Measurements from ENCODE around the gene FCN3.
"Not testable (repeated sequence)": the region's sequence is repeated elsewhere in the genome, so short reads cannot be mapped to it uniquely, and the experiment has no call there.

Gene FCN3

GRCh38 chr1:27399251-27400025 is 24.8 kb upstream of the FCN3 start:
- DNase-seq (ENCODE audit: low read depth): no peak

DNA sequence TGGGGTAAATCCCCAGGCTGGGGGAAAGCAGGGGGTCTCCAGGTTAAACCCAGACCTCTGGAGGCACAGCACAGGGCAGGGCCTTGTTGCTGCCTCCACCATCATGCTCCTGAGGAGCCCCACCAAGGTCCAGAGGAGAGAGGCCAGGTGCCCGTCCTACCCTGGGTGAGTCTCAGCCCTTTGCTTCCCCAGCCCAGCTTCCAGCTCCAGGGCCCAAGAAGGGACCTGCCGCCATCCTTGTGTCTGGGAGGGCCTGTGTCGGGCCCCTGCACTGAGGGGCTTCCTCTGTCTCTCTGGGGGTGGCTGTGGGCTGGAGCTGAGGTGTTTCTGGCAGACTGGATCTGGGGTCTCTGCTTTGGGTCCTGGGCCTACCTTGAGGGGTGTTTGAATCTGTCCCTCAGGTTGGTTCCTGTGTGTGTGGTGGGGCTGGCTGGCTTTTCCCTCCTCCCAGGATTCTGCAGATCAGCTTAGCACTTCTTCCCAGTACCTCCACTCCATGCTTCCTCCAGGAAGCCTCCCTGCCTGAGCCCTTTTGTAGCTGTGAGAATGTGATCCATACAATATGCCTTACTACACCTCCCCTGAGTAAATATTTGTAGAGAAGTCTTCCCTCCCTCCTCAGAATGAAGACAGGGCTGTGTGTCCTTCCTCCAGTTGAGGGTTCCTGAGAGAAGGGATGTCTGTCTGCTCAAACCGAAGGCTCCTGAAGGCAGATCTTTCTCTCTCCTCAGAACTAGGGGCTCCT is 24.0 kb upstream of the FCN3 start:
- no peak for DNase-seq (ENCODE audit: low read depth)

DNA sequence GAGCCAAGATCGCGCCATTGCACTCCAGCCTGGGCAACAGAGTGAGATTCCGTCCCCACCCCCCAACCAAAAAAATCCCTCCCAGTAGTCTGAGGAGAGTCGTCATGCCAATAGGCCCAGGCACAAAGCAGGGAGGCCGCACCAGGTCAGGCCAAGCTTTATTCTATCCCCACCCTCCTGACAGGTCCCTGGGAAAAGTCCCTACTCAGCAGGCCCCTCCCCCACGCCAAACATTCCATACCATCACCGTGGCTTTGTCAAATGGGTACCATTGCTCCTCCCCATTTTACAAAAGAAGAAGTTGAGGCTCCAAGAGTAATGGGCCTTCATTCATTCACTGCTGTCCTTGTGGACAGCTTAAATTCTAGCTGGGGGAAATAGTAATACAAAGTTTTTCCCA is 23.1 kb upstream of the FCN3 start:
- DNase-seq (ENCODE audit: low read depth): no peak

DNA sequence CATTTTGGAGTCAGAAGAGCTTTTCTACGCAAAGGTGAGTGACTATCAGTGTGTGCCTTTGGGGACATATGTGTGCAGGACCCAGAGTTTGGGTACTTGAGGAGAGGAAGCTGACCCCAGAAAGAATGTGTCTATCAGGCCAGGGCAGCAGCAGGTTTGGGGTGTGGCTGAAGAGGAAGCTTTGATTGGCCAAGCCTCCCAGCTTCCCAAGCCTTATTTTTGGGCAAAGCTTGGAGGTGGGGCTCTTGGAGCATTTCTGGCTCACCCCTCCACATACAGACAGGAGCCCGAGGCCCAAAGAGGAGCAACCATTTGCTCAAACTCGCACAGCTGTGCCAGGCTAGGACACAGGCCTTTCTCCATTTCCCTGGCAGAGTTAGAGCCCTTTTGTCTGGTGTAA is 22.5 kb upstream of the FCN3 start:
- DNase-seq (ENCODE audit: low read depth): no peak

- DNase-seq (ENCODE audit: low read depth): no peak
These were observed 21.0 kb upstream of the FCN3 start for GRCh38 chr1:27395441-27396195.

- DNase-seq (ENCODE audit: low read depth): no peak
These were observed 20.3 kb upstream of the FCN3 start for GRCh38 chr1:27394925-27395324.

GRCh38 chr1:27394282-27394658 is 19.6 kb upstream of the FCN3 start:
- no peak for DNase-seq (ENCODE audit: low read depth)

GRCh38 chr1:27393641-27394281 is 19.1 kb upstream of the FCN3 start:
- no peak for DNase-seq (ENCODE audit: low read depth)

DNA sequence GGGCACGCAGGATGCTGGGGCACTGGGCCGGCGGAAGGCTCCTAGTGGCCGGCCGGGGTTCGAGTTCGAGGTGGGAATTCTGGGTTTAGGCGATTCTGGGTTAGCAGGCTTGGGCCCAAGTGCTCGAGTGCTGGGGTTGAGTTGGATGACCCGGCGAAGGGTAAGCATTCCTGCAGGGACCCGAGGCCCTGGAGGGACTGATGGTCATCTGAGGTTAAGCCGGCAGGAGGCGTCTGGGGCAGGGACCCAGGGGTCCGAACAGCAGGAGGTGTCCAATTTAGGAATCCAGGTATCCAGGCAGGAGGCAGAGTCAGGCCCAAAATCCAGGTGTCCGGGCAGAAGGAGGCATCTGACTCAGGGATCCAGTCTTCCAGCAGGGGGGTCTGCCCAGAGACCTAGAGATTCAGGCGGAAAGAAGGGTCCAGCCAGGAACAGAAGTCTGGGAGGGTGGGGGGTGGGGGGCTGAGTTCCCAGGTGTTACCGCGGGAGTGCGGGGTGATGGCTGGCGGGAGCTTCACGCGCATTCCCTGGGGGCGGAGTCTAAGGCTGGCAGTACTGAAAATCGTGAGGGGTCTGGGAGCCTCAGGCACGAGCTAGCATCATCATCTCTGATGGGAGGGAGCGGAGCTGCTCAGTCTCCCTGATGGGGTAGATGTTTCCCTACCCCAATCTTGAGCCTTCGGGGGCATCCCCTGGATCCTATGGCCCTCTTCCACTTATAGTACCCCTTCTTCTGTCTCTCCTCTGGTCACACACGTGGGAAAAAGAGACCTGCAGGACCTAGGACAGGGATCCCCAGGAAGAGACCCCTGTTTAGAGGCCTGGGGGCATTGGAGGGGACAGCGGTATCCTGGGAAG is 18.4 kb upstream of the FCN3 start:
- no peak for DNase-seq (ENCODE audit: low read depth)

DNA sequence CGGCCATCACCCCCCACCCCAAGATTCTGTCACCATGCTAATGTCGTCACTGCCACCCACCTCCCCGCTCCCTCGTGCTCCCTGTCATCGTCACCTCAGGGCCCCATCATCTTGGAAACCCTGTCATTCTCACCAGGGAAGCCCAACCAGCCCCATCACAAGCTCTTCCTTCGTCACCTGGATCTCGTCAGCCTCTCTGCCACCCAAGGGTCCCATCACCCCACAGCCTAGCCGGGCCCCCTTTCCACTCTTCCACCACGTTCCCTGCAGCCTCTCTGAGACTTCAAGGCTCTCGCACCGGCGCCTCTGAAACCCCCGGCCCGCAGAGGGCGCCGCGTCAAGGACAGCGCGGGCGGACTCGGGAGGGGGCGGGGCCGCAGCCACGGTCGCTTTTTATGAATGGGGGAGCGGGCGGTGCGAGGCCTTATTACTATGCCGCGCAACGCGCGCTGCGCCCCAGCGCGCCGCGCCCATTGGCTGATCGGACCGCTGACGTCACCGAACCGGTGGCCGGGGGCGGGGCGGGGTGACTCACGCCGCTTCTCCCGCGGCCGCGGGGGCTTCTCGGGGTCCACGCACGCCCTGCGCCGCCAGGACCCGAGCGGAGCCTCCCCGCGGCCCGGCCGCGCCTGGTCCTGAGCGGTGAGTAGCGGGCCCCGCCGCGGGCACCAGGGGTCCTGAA is 17.6 kb upstream of the FCN3 start, which contains the start of gene GPR3:
TSS of gene GPR3 (plus strand) at position 527 of the 682 bp plus-strand sequence. CDS start 1,177 bp downstream, outside the sequence.
- DNase-seq (ENCODE audit: low read depth): no peak

DNA sequence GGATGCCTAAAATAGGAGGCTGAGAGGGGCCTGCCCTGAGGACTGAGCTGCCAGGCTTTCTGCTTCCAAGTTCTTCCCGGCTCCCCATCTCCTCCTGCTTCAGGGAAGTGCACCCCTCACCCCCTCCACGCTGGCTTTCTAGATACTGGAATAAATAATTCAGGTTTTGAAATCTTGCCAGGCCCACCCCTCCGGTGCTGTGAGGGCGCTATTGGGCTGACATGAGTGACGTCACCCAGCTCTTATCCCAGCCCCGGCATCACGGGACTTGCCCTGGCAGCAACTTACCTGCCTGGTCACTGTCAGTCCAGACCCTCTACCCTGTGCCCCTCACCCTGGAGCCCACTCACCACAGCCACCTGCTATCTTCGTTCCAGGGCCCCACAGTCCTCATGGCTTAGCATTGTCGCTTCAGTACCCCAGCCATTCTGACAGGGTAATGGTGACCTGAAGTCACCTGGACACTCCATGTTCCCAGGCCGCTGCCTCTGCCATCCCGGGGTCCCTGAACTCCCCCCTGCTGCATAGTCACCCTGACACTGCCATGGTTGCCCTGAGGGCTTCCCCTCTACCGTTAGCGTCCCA is 17.0 kb upstream of the FCN3 start:
- no peak for DNase-seq (ENCODE audit: low read depth)

- DNase-seq (ENCODE audit: low read depth): no peak
These were observed 13.8 kb upstream of the FCN3 start for GRCh38 chr1:27388337-27389005.

GRCh38 chr1:27384797-27385196 is 10.2 kb upstream of the FCN3 start:
- DNase-seq (ENCODE audit: low read depth): not testable (repeated sequence)

DNA sequence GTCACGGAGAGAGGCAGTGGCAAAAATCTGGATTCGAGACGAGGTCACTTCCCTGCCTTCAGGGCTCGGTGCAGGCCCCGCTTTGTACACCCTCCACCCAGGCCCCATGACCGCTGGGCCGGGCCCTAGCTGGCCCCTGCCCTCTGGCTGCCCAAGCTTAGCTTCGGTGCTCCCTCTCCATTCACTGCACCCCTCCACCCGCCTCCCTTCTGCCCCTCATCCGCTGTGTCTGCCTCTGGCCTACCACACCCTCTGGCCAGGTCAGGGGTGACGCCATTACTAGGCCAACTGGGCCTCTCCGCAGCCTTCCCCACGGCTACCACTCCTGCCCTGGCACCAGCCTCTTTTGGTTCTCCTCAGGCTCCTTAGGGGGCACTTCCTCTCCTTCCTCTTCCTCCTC is 9.0 kb upstream of the FCN3 start:
- no peak for DNase-seq (ENCODE audit: low read depth)

GRCh38 chr1:27383039-27383605 is 8.5 kb upstream of the FCN3 start, which contains the start of gene CD164L2:
Gene CD164L2, minus strand, starts transcription at chr1:27383333. Its CDS starts 94 bp downstream, at chr1:27383239.
- no peak for DNase-seq (ENCODE audit: low read depth)

DNA sequence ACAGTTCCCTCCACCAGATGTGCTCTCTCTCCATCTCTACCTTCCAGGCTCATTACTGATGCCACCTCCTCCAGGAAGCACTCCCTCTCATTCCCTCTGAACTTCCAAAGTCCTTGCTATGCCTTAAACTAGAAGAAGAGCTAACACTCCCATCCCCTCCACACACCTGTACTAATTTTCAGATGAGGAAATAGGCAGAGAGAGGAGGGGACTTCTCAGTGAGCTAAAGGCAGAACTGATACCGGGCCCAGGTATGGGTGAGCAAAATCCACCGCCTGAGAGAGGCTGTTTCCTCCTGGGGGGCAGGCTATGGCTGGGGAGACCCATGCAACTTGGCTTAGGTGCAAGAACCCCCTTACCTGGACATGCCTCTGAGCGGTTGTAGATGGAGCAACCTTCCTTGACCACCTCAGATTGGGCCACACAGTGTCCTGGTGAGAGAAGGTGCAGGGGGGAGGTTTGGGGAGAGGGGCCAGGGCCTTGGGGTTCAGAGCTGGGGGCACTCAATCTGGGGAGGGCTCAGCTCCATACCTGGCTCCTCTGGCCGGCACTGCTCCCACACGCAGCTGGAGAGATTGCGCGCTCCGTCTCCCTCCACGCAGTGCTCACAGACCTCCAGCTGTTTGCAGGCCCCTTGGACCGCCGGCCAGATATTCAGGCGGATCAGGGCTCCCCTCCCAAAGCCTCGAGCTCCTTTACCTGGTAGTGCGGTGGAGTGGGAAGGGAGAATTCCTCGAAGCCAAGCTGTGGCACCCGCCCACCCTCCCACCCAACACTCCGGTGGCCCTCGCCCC is 7.5 kb upstream of the FCN3 start:
- no peak for DNase-seq (ENCODE audit: low read depth)

- DNase-seq (ENCODE audit: low read depth): no peak
These were observed 6.4 kb upstream of the FCN3 start for GRCh38 chr1:27380766-27381733.

Measured in GM04503 (cell line).